Lower lobe of right lung (tissue), 2 donors: Measurements from ENCODE around the gene KHNYN. TPM values are rescaled to one million over a fixed set of nuclear protein-coding genes. Genes with fewer than 3 reads are reported as not detected.

Experiments
- ATAC-seq, 2 donors: fragments of 200-7000 bp; cut with Tn5 transposase; one replicate each; pipeline ENCODE4 v1.9.1; 2020 to 2022; ENCODE audit warnings: mild to moderate bottlenecking in 2 of 2, moderate library complexity in 2 of 2
- DNase-seq: peaks from one replicate; pipeline ENCODE4 v3.0.0-alpha.2; 2020
- H3K27ac ChIP-seq: fragments of 200-600 bp; one replicate; pipeline ENCODE4 v1.8.0; 2022
- H3K27me3 ChIP-seq: fragments of 200-600 bp; one replicate; pipeline ENCODE4 v1.8.0; 2022; ENCODE audit warnings: low read depth
- H3K36me3 ChIP-seq: fragments of 200-600 bp; one replicate; pipeline ENCODE4 v1.8.0; 2022; ENCODE audit warnings: mild to moderate bottlenecking
- H3K4me1 ChIP-seq: fragments of 200-600 bp; one replicate; pipeline ENCODE4 v1.8.0; 2022
- H3K4me3 ChIP-seq: fragments of 200-600 bp; one replicate; pipeline ENCODE4 v1.8.0; 2022; ENCODE audit warnings: mild to moderate bottlenecking
- H3K9me3 ChIP-seq: fragments of 200-600 bp; one replicate; pipeline ENCODE4 v1.8.0; 2022
- CTCF ChIP-seq: fragments of 200-600 bp; IDR thresholded peaks from one replicate; pipeline ENCODE4 v1.8.0; 2022; ENCODE audit warnings: antibody characterized with exemption, mild to moderate bottlenecking
- intact Hi-C: fragments of 100-400 bp; cut with DNase I; formaldehyde crosslinking; loops from one replicate; pipeline ENCODE4 v1.11.0; 2022
- total RNA-seq: library from RNA; stranded (reverse); fragmentation: NEBNext Ultra II Directional; extraction: Animal tissue kit (Norgen Biotek cat#: 25700); gene quantifications from one replicate; pipeline ENCODE4 v1.2.1, GENCODE V29; 2021
- donor health status: DM: no; HTN: yes; CAD: no; lungs with severe emphysema.

KHNYN gene
- total RNA-seq, 1 donor from 2014 or later = 61.4 TPM

- Histone ChIP-seq H3K9me3 (no peaks in the 10 kb centered on the region), H3K4me1 (peaks cover 48% of the 10 kb centered on the region), H3K4me3 (peak overlapping the region; percentile 90), H3K36me3 (peaks cover 45% of the 10 kb centered on the region), H3K27me3 (no peaks in the 10 kb centered on the region), H3K27ac (peak overlapping the region; percentile 97)
- ATAC-seq (peak; percentile 80 to 87), DNase-seq (peak; percentile 92)
- TF ChIP-seq CTCF = peak; percentile 93
- intact Hi-C loops = no loop called here
Measured at GRCh38 chr14:24431569-24432258, 2.0 kb downstream of the KHNYN start.

- no peak for TF ChIP-seq CTCF
- no peak for DNase-seq
- H3K4me1 ChIP-seq = peaks cover 51% of the 10 kb centered on the region
- intact Hi-C loops = no loop called here
- H3K9me3 ChIP-seq = no peaks in the 10 kb centered on the region
- H3K36me3 ChIP-seq = peaks cover 53% of the 10 kb centered on the region
- H3K4me3 ChIP-seq = peak overlapping the region; percentile 90
- no peak for ATAC-seq
- H3K27ac ChIP-seq = peak overlapping the region; percentile 97
- H3K27me3 ChIP-seq = no peaks in the 10 kb centered on the region
Measured at GRCh38 chr14:24432259-24433131, 2.7 kb downstream of the KHNYN start.

GRCh38 chr14:24434036-24434435 is 4.3 kb downstream of the KHNYN start:
- intact Hi-C loops = no loop called here
- no peak for DNase-seq
- H3K4me1 ChIP-seq = peaks cover 62% of the 10 kb centered on the region
- H3K27me3 ChIP-seq = no peaks in the 10 kb centered on the region
- H3K9me3 ChIP-seq = no peaks in the 10 kb centered on the region
- no peak overlapping the region for H3K4me3 ChIP-seq
- no peak for ATAC-seq
- H3K27ac ChIP-seq = no peak overlapping the region
- no peak for TF ChIP-seq CTCF
- H3K36me3 ChIP-seq = peaks cover 68% of the 10 kb centered on the region

GRCh38 chr14:24434676-24435075 is 4.9 kb downstream of the KHNYN start:
- DNase-seq (no peak), ATAC-seq (no peak)
- TF ChIP-seq CTCF = no peak
- no peak overlapping the region for H3K4me3 ChIP-seq
- H3K27ac ChIP-seq = no peak overlapping the region
- peaks cover 75% of the 10 kb centered on the region for H3K36me3 ChIP-seq
- H3K27me3 ChIP-seq = no peaks in the 10 kb centered on the region
- H3K4me1 ChIP-seq = peaks cover 64% of the 10 kb centered on the region
- intact Hi-C loops = loop anchor here (5.0 kb wide), 1 partner anchor 107 kb away; no protein-coding TSS in a partner anchor
- H3K9me3 ChIP-seq = no peaks in the 10 kb centered on the region

- Histone ChIP-seq H3K4me3 (no peak overlapping the region), H3K27ac (no peak overlapping the region), H3K27me3 (no peaks in the 10 kb centered on the region), H3K9me3 (no peaks in the 10 kb centered on the region), H3K36me3 (peaks cover 81% of the 10 kb centered on the region), H3K4me1 (peaks cover 71% of the 10 kb centered on the region)
- intact Hi-C loops = loop anchor here (5.0 kb wide), 1 partner anchor 108 kb away; no protein-coding TSS in a partner anchor
- no peak for TF ChIP-seq CTCF
- ATAC-seq (no peak), DNase-seq (no peak)
Measured at GRCh38 chr14:24435192-24435810, 5.5 kb downstream of the KHNYN start.
